RWPE2 (cell line): Measurements from ENCODE around the gene SLC7A7.
"Not testable (repeated sequence)": the region's sequence is repeated elsewhere in the genome, so short reads cannot be mapped to it uniquely, and the experiment has no call there.

Experiments used
- ATAC-seq: fragments of 200-7000 bp; cut with Tn5 transposase; 3 replicates; pipeline ENCODE4 v1.9.1; 2021; ENCODE audit warnings: low read depth
- DNase-seq: peaks from one replicate; pipeline ENCODE4 v3.0.0-alpha.2; 2020; ENCODE audit warnings: low spot score
- H3K27ac ChIP-seq: fragments of 450-650 bp; 2 replicates; pipeline ENCODE4 v1.5.1; 2017; ENCODE audit warnings: mild to moderate bottlenecking; ENCODE audit not compliant: poor library complexity, severe bottlenecking
- H3K27me3 ChIP-seq: fragments of 250-450 bp; sonication (Bioruptor Pico); 2 replicates; pipeline ENCODE4 v1.5.1; 2021; ENCODE audit warnings: mild to moderate bottlenecking, moderate library complexity; ENCODE audit not compliant: insufficient read depth, poor library complexity, severe bottlenecking
- H3K36me3 ChIP-seq: fragments of 250-450 bp; sonication (Bioruptor Pico); 2 replicates; pipeline ENCODE4 v1.5.1; 2020; ENCODE audit warnings: low read depth, mild to moderate bottlenecking, moderate library complexity
- H3K4me1 ChIP-seq: fragments of 250-450 bp; sonication (Bioruptor Pico); 2 replicates; pipeline ENCODE4 v1.5.1; 2021; ENCODE audit warnings: mild to moderate bottlenecking, moderate library complexity; ENCODE audit not compliant: insufficient read depth, poor library complexity, severe bottlenecking
- H3K4me3 ChIP-seq: fragments of 250-450 bp; sonication (Bioruptor Pico); 2 replicates; pipeline ENCODE4 v1.5.1; 2021; ENCODE audit warnings: mild to moderate bottlenecking, moderate library complexity; ENCODE audit not compliant: severe bottlenecking
- H3K9me3 ChIP-seq: fragments of 250-450 bp; sonication (Bioruptor Pico); 2 replicates; pipeline ENCODE4 v1.5.1; 2021; ENCODE audit warnings: mild to moderate bottlenecking, moderate library complexity; ENCODE audit not compliant: severe bottlenecking
- CTCF ChIP-seq: fragments of 450-650 bp; IDR thresholded peaks from one replicate; pipeline ENCODE4 v1.5.1; 2017; ENCODE audit warnings: mild to moderate bottlenecking, moderate library complexity; ENCODE audit not compliant: poor library complexity, severe bottlenecking

The SLC7A7 gene

GRCh38 chr14:22814941-22815713, at the start of gene SLC7A7:
Gene SLC7A7, minus strand, starts transcription at chr14:22815435. Its CDS starts 2,037 bp downstream, at chr14:22813398.
- peaks cover 9% of the 10 kb centered on the region for H3K4me1 ChIP-seq
- H3K36me3 ChIP-seq, result no peaks in the 10 kb centered on the region
- no peaks in the 10 kb centered on the region for H3K9me3 ChIP-seq
- TF ChIP-seq CTCF, result no peak
- H3K27ac ChIP-seq, result no peak within 1 kb of the TSS
- DNase-seq (no peak), ATAC-seq (no peak)
- H3K27me3 ChIP-seq, result no peaks in the 10 kb centered on the region
- H3K4me3 ChIP-seq, result no peak within 1 kb of the TSS

GRCh38 chr14:22864979-22865378, 49.7 kb upstream of the SLC7A7 start:
- no peak for TF ChIP-seq CTCF
- ATAC-seq, result no peak
- Histone ChIP-seq H3K27ac (no peak overlapping the region), H3K4me1 (no peaks in the 10 kb centered on the region), H3K4me3 (no peak overlapping the region), H3K36me3 (no peaks in the 10 kb centered on the region), H3K9me3 (no peaks in the 10 kb centered on the region), H3K27me3 (no peaks in the 10 kb centered on the region)
- peak; percentile 19 for DNase-seq

- H3K27me3 ChIP-seq, result no peaks in the 10 kb centered on the region
- H3K4me3 ChIP-seq, result no peak overlapping the region
- H3K27ac ChIP-seq, result no peak overlapping the region
- no peaks in the 10 kb centered on the region for H3K4me1 ChIP-seq
- no peak for TF ChIP-seq CTCF
- ATAC-seq, result no peak
- no peaks in the 10 kb centered on the region for H3K36me3 ChIP-seq
- DNase-seq, result peak; percentile 38
- H3K9me3 ChIP-seq, result no peaks in the 10 kb centered on the region
Observed at GRCh38 chr14:22861651-22862050, 46.4 kb upstream of the SLC7A7 start.

- H3K36me3 ChIP-seq, H3K4me3 ChIP-seq, ATAC-seq, H3K9me3 ChIP-seq, H3K27me3 ChIP-seq, H3K4me1 ChIP-seq, H3K27ac ChIP-seq: not testable (repeated sequence)
- DNase-seq, result peak; percentile 9
Observed at GRCh38 chr14:22860377-22860776, 45.1 kb upstream of the SLC7A7 start.

GRCh38 chr14:22856428-22856827, 41.2 kb upstream of the SLC7A7 start:
- no peak for ATAC-seq
- H3K36me3 ChIP-seq, result no peaks in the 10 kb centered on the region
- no peak overlapping the region for H3K4me3 ChIP-seq
- TF ChIP-seq CTCF, result no peak
- H3K9me3 ChIP-seq, result no peaks in the 10 kb centered on the region
- H3K4me1 ChIP-seq, result peaks cover 15% of the 10 kb centered on the region
- H3K27me3 ChIP-seq, result no peaks in the 10 kb centered on the region
- no peak overlapping the region for H3K27ac ChIP-seq
- no peak for DNase-seq
